Smooth muscle cell (in vitro differentiated cells): ENCODE results near the gene THADA. TPM values are rescaled to one million over a fixed set of nuclear protein-coding genes. Genes with fewer than 3 reads are reported as not detected.

Source experiments
- DNase-seq: peaks from one replicate; lab custom pipeline; 2025; ENCODE audit not compliant: unreplicated experiment; lab: John Stamatoyannopoulos, UW
- H2AFZ ChIP-seq: fragments of 200-600 bp; sonication (generic); 2 replicates; pipeline ENCODE4 v1.6.0; 2016; ENCODE audit warnings: antibody characterized with exemption, low read depth, mild to moderate bottlenecking
- H3F3A ChIP-seq: fragments of 200-600 bp; sonication (generic); 2 replicates; pipeline ENCODE4 v1.6.0; 2017; ENCODE audit warnings: antibody characterized with exemption, low read depth
- H3K27ac ChIP-seq: fragments of 200-600 bp; sonication (generic); 2 replicates; pipeline ENCODE4 v1.5.1; 2016; ENCODE audit warnings: low read depth, mild to moderate bottlenecking
- H3K27me3 ChIP-seq: fragments of 200-600 bp; sonication (generic); 2 replicates; pipeline ENCODE4 v1.6.1; 2016; ENCODE audit warnings: low read depth, mild to moderate bottlenecking
- H3K36me3 ChIP-seq: fragments of 200-600 bp; sonication (generic); 2 replicates; pipeline ENCODE4 v1.5.1; 2016; ENCODE audit warnings: low read depth
- H3K4me1 ChIP-seq: fragments of 200-600 bp; sonication (generic); 2 replicates; pipeline ENCODE4 v1.5.1; 2016; ENCODE audit warnings: low read depth
- H3K4me2 ChIP-seq: fragments of 200-600 bp; sonication (generic); 2 replicates; pipeline ENCODE4 v1.6.0; 2016; ENCODE audit warnings: mild to moderate bottlenecking
- H3K4me3 ChIP-seq: fragments of 200-600 bp; sonication (generic); 2 replicates; pipeline ENCODE4 v1.5.1; 2016; ENCODE audit warnings: mild to moderate bottlenecking
- H3K79me2 ChIP-seq: fragments of 200-600 bp; sonication (generic); 2 replicates; pipeline ENCODE4 v1.6.0; 2016; ENCODE audit warnings: low read depth, mild to moderate bottlenecking
- H3K9ac ChIP-seq: fragments of 200-600 bp; sonication (generic); 2 replicates; pipeline ENCODE4 v1.6.0; 2016; ENCODE audit warnings: low read depth
- H3K9me3 ChIP-seq: fragments of 200-600 bp; sonication (generic); replicated peaks from 2 replicates; pipeline ENCODE4 v1.5.1; 2016; ENCODE audit warnings: low read depth
- H4K20me1 ChIP-seq: fragments of 200-600 bp; sonication (generic); 2 replicates; pipeline ENCODE4 v1.6.0; 2016; ENCODE audit warnings: low read depth
- CTCF ChIP-seq: fragments of 200-600 bp; sonication (generic); IDR thresholded peaks from 2 replicates; pipeline ENCODE4 v1.5.1; 2017; ENCODE audit warnings: borderline replicate concordance, mild to moderate bottlenecking, antibody characterized with exemption; ENCODE audit not compliant: insufficient read depth, poor library complexity, severe bottlenecking
- WGBS: methylation state at CpG from one replicate; pipeline ENCODE4 v1.1.7; 2016; ENCODE audit warnings: low lambda C conversion rate; 5-methylcytosine and 5-hydroxymethylcytosine counted together
- polyA plus RNA-seq: library from polyadenylated mRNA; unstranded; fragments of >200 nt; fragmentation: Nextera tagmentation; extraction: Ambion mirVana; gene quantifications from 2 replicates; pipeline ENCODE4 v1.2.1, GENCODE V29; 2016
- total RNA-seq: library from RNA; depleted of rRNA; stranded (reverse); fragments of >200 nt; gene quantifications from 2 replicates; pipeline ENCODE4 v1.2.3, GENCODE V29; 2014

THADA gene
- total and polyA plus RNA-seq, 2 experiments from 2014 or later = 11.3 to 20.9 TPM

GRCh38 chr2:43302961-43303494, 292.8 kb downstream of the THADA start:
- no peak overlapping the region for H2AFZ ChIP-seq
- H3K27ac ChIP-seq = no peak overlapping the region
- no peaks in the 10 kb centered on the region for H3K79me2 ChIP-seq
- no peaks in the 10 kb centered on the region for H3F3A ChIP-seq
- H3K4me3 ChIP-seq = no peak overlapping the region
- H3K9me3 ChIP-seq = no peaks in the 10 kb centered on the region
- H3K9ac ChIP-seq = no peak overlapping the region
- no peaks in the 10 kb centered on the region for H4K20me1 ChIP-seq
- H3K36me3 ChIP-seq = no peaks in the 10 kb centered on the region
- DNase-seq = no peak
- no peak overlapping the region for H3K4me2 ChIP-seq
- H3K27me3 ChIP-seq = no peaks in the 10 kb centered on the region
- no peak for TF ChIP-seq CTCF
- H3K4me1 ChIP-seq = peaks cover 8% of the 10 kb centered on the region

GRCh38 chr2:43302182-43302960, 293.5 kb downstream of the THADA start:
- DNase-seq = no peak
- no peak overlapping the region for H3K27ac ChIP-seq
- H4K20me1 ChIP-seq = no peaks in the 10 kb centered on the region
- 95% methylated on average over 3 of the region's 3 CpGs for WGBS
- H3K27me3 ChIP-seq = no peaks in the 10 kb centered on the region
- no peaks in the 10 kb centered on the region for H3K79me2 ChIP-seq
- H3F3A ChIP-seq = no peaks in the 10 kb centered on the region
- no peak overlapping the region for H3K9ac ChIP-seq
- no peaks in the 10 kb centered on the region for H3K36me3 ChIP-seq
- peaks cover 8% of the 10 kb centered on the region for H3K4me1 ChIP-seq
- no peaks in the 10 kb centered on the region for H3K9me3 ChIP-seq
- no peak overlapping the region for H2AFZ ChIP-seq
- no peak for TF ChIP-seq CTCF
- no peak overlapping the region for H3K4me3 ChIP-seq
- no peak overlapping the region for H3K4me2 ChIP-seq

GRCh38 chr2:43300781-43301583, 294.9 kb downstream of the THADA start:
- no peak for TF ChIP-seq CTCF
- H3K27me3 ChIP-seq = no peaks in the 10 kb centered on the region
- H3K4me3 ChIP-seq = no peak overlapping the region
- no peaks in the 10 kb centered on the region for H3F3A ChIP-seq
- no peak overlapping the region for H3K9ac ChIP-seq
- WGBS = 89% methylated on average over 13 of the region's 13 CpGs
- H3K4me1 ChIP-seq = peaks cover 8% of the 10 kb centered on the region
- H4K20me1 ChIP-seq = no peaks in the 10 kb centered on the region
- no peak overlapping the region for H3K4me2 ChIP-seq
- no peaks in the 10 kb centered on the region for H3K36me3 ChIP-seq
- H3K27ac ChIP-seq = no peak overlapping the region
- no peak for DNase-seq
- no peak overlapping the region for H2AFZ ChIP-seq
- no peaks in the 10 kb centered on the region for H3K9me3 ChIP-seq
- no peaks in the 10 kb centered on the region for H3K79me2 ChIP-seq
